Peyer's patch (tissue), 4 donors: ENCODE data around the gene BRD1.

Experiments
- POLR2A ChIP-seq, 2 donors: fragments of 450-650 bp; IDR thresholded peaks; one replicate each; pipeline ENCODE4 v1.5.1; 2017; ENCODE audit warnings: antibody characterized with exemption in 2 of 2, mild to moderate bottlenecking in 2 of 2, moderate library complexity in 2 of 2
- TF ChIP-seq, protein P1 (sequence below), 6 experiments: fragments of 450-650 bp in 4 of 6; fragments of 200-600 bp in 2 of 6; sonication (generic) in 1 of 6; IDR thresholded peaks; one replicate each; pipeline ENCODE4 v1.5.1; 2017 to 2019; ENCODE audit warnings: antibody characterized with exemption in 6 of 6, mild to moderate bottlenecking in 3 of 6, moderate library complexity in 1 of 6

DNA sequence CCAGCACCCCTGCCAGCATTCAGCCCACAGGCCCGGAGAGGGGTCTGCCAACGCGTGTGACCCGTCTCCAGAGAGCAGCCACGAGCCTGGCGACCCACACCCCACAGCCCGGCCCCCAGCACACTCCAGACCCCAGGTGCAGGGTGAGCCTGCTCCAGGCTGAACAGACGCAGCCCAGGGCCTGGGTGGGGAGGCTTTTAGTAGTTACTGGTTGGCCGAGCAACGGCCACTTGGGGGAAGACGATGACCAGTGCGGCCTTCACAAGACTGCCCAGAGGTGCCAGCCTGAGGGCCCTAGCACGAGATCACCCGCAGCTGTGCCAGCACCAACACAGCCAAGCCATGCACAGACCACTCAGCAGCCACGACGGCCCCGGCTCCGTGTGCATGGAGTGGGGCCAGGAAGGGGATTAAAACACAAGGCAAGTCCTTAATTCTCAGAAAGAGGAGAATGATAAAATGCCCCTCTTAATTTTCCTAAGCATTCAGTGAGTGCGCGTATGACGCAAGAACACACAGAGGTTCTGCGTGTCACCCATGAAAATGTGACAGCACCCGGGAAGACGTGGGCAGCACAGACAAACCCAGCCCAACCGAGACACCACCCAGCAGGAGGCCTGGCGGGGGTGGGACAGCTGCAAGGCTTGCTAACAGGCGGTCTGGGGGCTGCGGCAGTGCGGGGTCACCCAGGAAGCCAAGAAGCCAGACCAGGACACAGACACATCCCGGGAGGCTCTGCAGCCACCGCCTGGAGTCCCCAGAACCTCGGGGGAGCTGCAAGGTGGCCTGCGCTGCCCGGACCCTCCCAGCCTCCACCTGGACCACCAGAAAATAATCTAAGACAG is 47.6 kb downstream of the BRD1 start:
- TF ChIP-seq, protein P1, sequence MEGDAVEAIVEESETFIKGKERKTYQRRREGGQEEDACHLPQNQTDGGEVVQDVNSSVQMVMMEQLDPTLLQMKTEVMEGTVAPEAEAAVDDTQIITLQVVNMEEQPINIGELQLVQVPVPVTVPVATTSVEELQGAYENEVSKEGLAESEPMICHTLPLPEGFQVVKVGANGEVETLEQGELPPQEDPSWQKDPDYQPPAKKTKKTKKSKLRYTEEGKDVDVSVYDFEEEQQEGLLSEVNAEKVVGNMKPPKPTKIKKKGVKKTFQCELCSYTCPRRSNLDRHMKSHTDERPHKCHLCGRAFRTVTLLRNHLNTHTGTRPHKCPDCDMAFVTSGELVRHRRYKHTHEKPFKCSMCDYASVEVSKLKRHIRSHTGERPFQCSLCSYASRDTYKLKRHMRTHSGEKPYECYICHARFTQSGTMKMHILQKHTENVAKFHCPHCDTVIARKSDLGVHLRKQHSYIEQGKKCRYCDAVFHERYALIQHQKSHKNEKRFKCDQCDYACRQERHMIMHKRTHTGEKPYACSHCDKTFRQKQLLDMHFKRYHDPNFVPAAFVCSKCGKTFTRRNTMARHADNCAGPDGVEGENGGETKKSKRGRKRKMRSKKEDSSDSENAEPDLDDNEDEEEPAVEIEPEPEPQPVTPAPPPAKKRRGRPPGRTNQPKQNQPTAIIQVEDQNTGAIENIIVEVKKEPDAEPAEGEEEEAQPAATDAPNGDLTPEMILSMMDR (IDR thresholded peaks at IDR 0.05): no peak
- no peak for TF ChIP-seq POLR2A (IDR thresholded peaks at IDR 0.05)
